ENCODE data around the gene ETV2.

DNA sequence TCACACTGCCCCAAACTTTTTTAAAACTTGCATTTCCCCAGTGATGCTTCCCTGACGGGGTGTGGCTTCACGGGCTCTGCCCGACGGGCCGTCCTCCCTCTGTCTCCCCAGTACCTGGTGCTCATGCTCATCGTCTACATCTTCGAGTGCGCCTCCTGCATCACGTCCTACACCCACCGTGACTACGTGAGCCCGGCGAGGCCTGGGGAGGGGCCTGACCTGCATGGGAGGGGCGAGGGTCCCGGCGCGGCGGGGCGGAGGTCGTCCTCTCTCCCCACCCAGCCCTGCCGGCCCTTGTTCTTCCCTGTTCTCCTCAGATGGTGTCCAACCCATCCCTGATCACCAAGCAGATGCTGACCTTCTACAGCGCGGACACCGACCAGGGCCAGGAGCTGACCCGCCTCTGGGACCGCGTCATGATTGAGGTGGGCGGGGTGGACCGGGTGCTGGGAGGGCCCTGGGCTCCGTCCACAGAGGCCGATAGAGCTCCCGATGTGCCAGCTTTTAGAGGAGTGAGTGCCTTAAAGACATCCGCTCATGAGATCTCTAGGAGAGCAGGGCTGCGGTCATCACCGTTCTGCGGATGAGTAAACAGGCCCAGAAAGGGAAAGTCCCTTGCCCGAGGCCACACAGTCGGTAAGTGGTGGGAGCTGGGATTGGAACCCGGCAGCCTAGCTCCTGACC, 31.7 kb downstream of the ETV2 start:
- TF ChIP-seq, protein P1, sequence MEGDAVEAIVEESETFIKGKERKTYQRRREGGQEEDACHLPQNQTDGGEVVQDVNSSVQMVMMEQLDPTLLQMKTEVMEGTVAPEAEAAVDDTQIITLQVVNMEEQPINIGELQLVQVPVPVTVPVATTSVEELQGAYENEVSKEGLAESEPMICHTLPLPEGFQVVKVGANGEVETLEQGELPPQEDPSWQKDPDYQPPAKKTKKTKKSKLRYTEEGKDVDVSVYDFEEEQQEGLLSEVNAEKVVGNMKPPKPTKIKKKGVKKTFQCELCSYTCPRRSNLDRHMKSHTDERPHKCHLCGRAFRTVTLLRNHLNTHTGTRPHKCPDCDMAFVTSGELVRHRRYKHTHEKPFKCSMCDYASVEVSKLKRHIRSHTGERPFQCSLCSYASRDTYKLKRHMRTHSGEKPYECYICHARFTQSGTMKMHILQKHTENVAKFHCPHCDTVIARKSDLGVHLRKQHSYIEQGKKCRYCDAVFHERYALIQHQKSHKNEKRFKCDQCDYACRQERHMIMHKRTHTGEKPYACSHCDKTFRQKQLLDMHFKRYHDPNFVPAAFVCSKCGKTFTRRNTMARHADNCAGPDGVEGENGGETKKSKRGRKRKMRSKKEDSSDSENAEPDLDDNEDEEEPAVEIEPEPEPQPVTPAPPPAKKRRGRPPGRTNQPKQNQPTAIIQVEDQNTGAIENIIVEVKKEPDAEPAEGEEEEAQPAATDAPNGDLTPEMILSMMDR (conservative IDR thresholded peaks at IDR 0.05; ENCODE audit: low read depth, low read length) = no peak
- peak; percentile 40 for TF ChIP-seq EZH2 (IDR thresholded peaks at IDR 0.05; ENCODE audit: borderline replicate concordance, low read depth, low read length, poor library complexity, severe bottlenecking)
